SH-SY5Y (cell line): ENCODE measurements around the gene MINDY2.

Experiments
- GATA2 ChIP-seq: IDR thresholded peaks from 2 replicates; pipeline ENCODE4 v1.6.1; 2011; ENCODE audit warnings: mild to moderate bottlenecking, low read depth, low read length
- GATA3 ChIP-seq: IDR thresholded peaks from 2 replicates; pipeline ENCODE4 v1.6.1; 2011; ENCODE audit warnings: low read depth, mild to moderate bottlenecking, low read length, moderate library complexity

DNA sequence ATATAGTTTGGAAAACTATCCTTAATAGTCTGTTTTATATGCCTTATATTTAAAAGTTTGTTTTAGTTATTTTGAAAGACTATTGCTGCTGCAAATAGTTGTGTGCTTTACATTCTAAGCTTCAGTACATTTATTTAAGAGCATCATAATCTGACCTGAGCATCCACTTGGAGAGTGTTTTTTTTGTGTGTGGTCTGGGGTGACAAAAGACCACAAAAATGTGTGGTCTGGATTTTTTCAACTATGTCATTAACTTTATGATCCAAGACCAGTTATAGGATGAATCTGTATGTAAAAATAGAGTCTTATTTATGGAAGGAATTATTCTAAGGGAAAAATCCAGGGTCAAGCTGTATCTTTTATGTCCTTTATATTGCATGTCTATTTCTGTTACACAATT is 85.0 kb downstream of the MINDY2 start:
- TF ChIP-seq GATA3 (no peak), GATA2 (no peak)
